ENCODE measurements around the gene TTLL10.

Gene TTLL10

GRCh38 chr1:1204425-1204920 lies 30.8 kb downstream of the TTLL10 start:
- Histone ChIP-seq H3K27ac (ENCODE audit: low read depth, low read length) (no peak overlapping the region), H3K9ac (ENCODE audit: low read depth, low read length) (no peak overlapping the region), H3K27me3 (ENCODE audit: control insufficient read depth, insufficient read depth, low read length) (peaks cover 23% of the 10 kb centered on the region), H3K36me3 (ENCODE audit: control insufficient read depth, insufficient read depth, low read length) (no peaks in the 10 kb centered on the region), H3K4me3 (ENCODE audit: low read depth, low read length) (no peak overlapping the region), H3K9me3 (ENCODE audit: control insufficient read depth, insufficient read depth, low read length) (no peaks in the 10 kb centered on the region), H3K4me1 (ENCODE audit: control insufficient read depth, insufficient read depth, low read length) (peaks cover 4% of the 10 kb centered on the region; the same call in 1 of the 2 replicates)

- Histone ChIP-seq H3K4me3 (ENCODE audit: low read depth, low read length) (no peak overlapping the region), H3K4me1 (ENCODE audit: control insufficient read depth, insufficient read depth, low read length) (peaks cover 4% of the 10 kb centered on the region; the same call in 1 of the 2 replicates), H3K36me3 (ENCODE audit: control insufficient read depth, insufficient read depth, low read length) (no peaks in the 10 kb centered on the region), H3K9ac (ENCODE audit: low read depth, low read length) (no peak overlapping the region), H3K27ac (ENCODE audit: low read depth, low read length) (no peak overlapping the region), H3K27me3 (ENCODE audit: control insufficient read depth, insufficient read depth, low read length) (peaks cover 23% of the 10 kb centered on the region), H3K9me3 (ENCODE audit: control insufficient read depth, insufficient read depth, low read length) (no peaks in the 10 kb centered on the region)
Observed at GRCh38 chr1:1204998-1205768, 31.5 kb downstream of the TTLL10 start.

GRCh38 chr1:1205769-1206375 lies 32.2 kb downstream of the TTLL10 start:
- peaks cover 21% of the 10 kb centered on the region for H3K27me3 ChIP-seq (ENCODE audit: control insufficient read depth, insufficient read depth, low read length)
- H3K4me3 ChIP-seq (ENCODE audit: low read depth, low read length), result peak overlapping the region; percentile 53
- no peaks in the 10 kb centered on the region for H3K36me3 ChIP-seq (ENCODE audit: control insufficient read depth, insufficient read depth, low read length)
- no peaks in the 10 kb centered on the region for H3K9me3 ChIP-seq (ENCODE audit: control insufficient read depth, insufficient read depth, low read length)
- no peak overlapping the region for H3K9ac ChIP-seq (ENCODE audit: low read depth, low read length)
- H3K4me1 ChIP-seq (ENCODE audit: control insufficient read depth, insufficient read depth, low read length), result peaks cover 4% of the 10 kb centered on the region; the same call in 1 of the 2 replicates
- no peak overlapping the region for H3K27ac ChIP-seq (ENCODE audit: low read depth, low read length)

- Histone ChIP-seq H3K4me3 (ENCODE audit: low read depth, low read length) (peak within 1 kb of the TSS; percentile 53), H3K27me3 (ENCODE audit: control insufficient read depth, insufficient read depth, low read length) (peaks cover 21% of the 10 kb centered on the region), H3K27ac (ENCODE audit: low read depth, low read length) (no peak within 1 kb of the TSS), H3K36me3 (ENCODE audit: control insufficient read depth, insufficient read depth, low read length) (no peaks in the 10 kb centered on the region), H3K9ac (ENCODE audit: low read depth, low read length) (no peak within 1 kb of the TSS), H3K4me1 (ENCODE audit: control insufficient read depth, insufficient read depth, low read length) (peaks cover 4% of the 10 kb centered on the region; the same call in 1 of the 2 replicates), H3K9me3 (ENCODE audit: control insufficient read depth, insufficient read depth, low read length) (no peaks in the 10 kb centered on the region)
Observed at GRCh38 chr1:1206376-1206965, 32.8 kb downstream of the TTLL10 start, which contains the start of gene TNFRSF18. Gene TNFRSF18 (minus strand): TSS chr1:1206592. CDS start chr1:1206571, 21 bp downstream.

GRCh38 chr1:1206966-1207531 lies 33.4 kb downstream of the TTLL10 start:
- H3K36me3 ChIP-seq (ENCODE audit: control insufficient read depth, insufficient read depth, low read length), result no peaks in the 10 kb centered on the region
- H3K27ac ChIP-seq (ENCODE audit: low read depth, low read length), result no peak overlapping the region
- peaks cover 4% of the 10 kb centered on the region; the same call in 1 of the 2 replicates for H3K4me1 ChIP-seq (ENCODE audit: control insufficient read depth, insufficient read depth, low read length)
- no peak overlapping the region for H3K9ac ChIP-seq (ENCODE audit: low read depth, low read length)
- no peak overlapping the region; the same call in 1 of the 2 replicates for H3K4me3 ChIP-seq (ENCODE audit: low read depth, low read length)
- H3K9me3 ChIP-seq (ENCODE audit: control insufficient read depth, insufficient read depth, low read length), result no peaks in the 10 kb centered on the region
- peaks cover 21% of the 10 kb centered on the region for H3K27me3 ChIP-seq (ENCODE audit: control insufficient read depth, insufficient read depth, low read length)

DNA sequence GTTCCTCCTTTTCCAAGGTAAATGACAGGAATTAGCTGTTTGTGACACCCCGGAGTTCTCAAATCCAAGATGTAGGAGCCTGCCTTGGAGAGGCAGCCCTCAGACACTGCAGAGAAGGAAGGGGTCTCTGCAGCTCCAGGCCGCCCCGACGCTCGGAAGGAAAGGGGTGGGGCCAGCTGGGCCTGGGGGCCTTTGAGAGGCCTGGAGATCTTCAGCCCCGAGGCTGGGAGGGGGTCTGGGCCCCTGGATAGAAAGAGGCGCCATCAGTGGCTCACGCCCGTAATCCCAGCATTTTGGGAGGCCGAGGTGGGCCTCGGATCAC lies 33.9 kb downstream of the TTLL10 start:
- Histone ChIP-seq H3K4me3 (ENCODE audit: low read depth, low read length) (no peak overlapping the region), H3K27ac (ENCODE audit: low read depth, low read length) (no peak overlapping the region), H3K36me3 (ENCODE audit: control insufficient read depth, insufficient read depth, low read length) (no peaks in the 10 kb centered on the region), H3K9ac (ENCODE audit: low read depth, low read length) (no peak overlapping the region), H3K4me1 (ENCODE audit: control insufficient read depth, insufficient read depth, low read length) (peaks cover 4% of the 10 kb centered on the region; the same call in 1 of the 2 replicates), H3K27me3 (ENCODE audit: control insufficient read depth, insufficient read depth, low read length) (peaks cover 21% of the 10 kb centered on the region), H3K9me3 (ENCODE audit: control insufficient read depth, insufficient read depth, low read length) (no peaks in the 10 kb centered on the region)

DNA sequence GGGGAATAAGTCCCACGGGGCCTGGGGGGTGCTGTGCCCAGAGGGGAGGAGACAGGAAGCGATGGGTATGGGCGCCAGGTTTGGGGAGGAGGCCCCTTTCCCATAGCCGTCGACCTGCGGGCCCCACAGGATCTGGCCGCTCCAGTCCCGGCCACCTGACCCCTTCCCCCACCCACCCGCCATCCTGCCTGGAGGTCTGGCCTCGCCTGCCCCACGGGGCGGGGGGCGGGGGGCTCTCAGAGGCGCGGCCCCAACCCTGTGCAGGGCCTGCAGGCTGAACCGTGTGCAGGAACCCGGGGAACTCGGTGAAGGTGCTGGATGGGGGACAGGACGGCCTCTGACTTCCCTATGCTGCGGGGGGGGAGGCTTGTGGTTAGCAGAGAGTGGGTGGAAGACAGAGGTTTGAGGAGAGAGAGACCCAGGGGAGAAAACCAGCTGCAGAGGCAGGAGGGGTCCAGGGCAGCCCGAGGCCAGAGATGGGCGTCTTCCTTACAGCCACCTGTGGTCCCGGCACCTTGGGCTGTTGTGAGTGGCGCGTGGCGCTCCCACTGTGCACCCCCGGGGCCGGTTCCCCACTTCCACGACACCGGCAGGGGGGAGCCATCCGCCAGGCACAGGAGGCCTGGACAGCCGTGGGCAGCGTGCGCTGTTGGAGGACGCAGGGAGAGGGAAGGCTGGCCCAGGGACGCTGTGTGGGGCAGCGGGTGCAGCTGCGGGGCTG lies 35.2 kb downstream of the TTLL10 start:
- H3K9me3 ChIP-seq (ENCODE audit: control insufficient read depth, insufficient read depth, low read length), result no peaks in the 10 kb centered on the region
- H3K9ac ChIP-seq (ENCODE audit: low read depth, low read length), result no peak overlapping the region
- H3K4me3 ChIP-seq (ENCODE audit: low read depth, low read length), result no peak overlapping the region

GRCh38 chr1:1210726-1211540 lies 37.3 kb downstream of the TTLL10 start:
- Histone ChIP-seq H3K9ac (ENCODE audit: low read depth, low read length) (no peak overlapping the region), H3K4me1 (ENCODE audit: control insufficient read depth, insufficient read depth, low read length) (peaks cover 2% of the 10 kb centered on the region; the same call in 1 of the 2 replicates), H3K27me3 (ENCODE audit: control insufficient read depth, insufficient read depth, low read length) (peaks cover 14% of the 10 kb centered on the region), H3K27ac (ENCODE audit: low read depth, low read length) (no peak overlapping the region), H3K36me3 (ENCODE audit: control insufficient read depth, insufficient read depth, low read length) (no peaks in the 10 kb centered on the region), H3K9me3 (ENCODE audit: control insufficient read depth, insufficient read depth, low read length) (no peaks in the 10 kb centered on the region), H3K4me3 (ENCODE audit: low read depth, low read length) (no peak overlapping the region)

More for the DNA sequence above, 35.2 kb downstream of the TTLL10 start:
- no peak overlapping the region for H3K27ac ChIP-seq (ENCODE audit: low read depth, low read length)
- no peaks in the 10 kb centered on the region for H3K36me3 ChIP-seq (ENCODE audit: control insufficient read depth, insufficient read depth, low read length)
- peaks cover 21% of the 10 kb centered on the region for H3K27me3 ChIP-seq (ENCODE audit: control insufficient read depth, insufficient read depth, low read length)
- H3K4me1 ChIP-seq (ENCODE audit: control insufficient read depth, insufficient read depth, low read length), result peaks cover 4% of the 10 kb centered on the region; the same call in 1 of the 2 replicates

- Histone ChIP-seq H3K36me3 (ENCODE audit: control insufficient read depth, insufficient read depth, low read length) (0 out of 2 replicates have a peak, but pooled peaks cover 3% of the 10 kb centered on the region), H3K9ac (ENCODE audit: low read depth, low read length) (no peak overlapping the region), H3K9me3 (ENCODE audit: control insufficient read depth, insufficient read depth, low read length) (no peaks in the 10 kb centered on the region), H3K27ac (ENCODE audit: low read depth, low read length) (no peak overlapping the region), H3K4me1 (ENCODE audit: control insufficient read depth, insufficient read depth, low read length) (no peaks in the 10 kb centered on the region), H3K4me3 (ENCODE audit: low read depth, low read length) (no peak overlapping the region), H3K27me3 (ENCODE audit: control insufficient read depth, insufficient read depth, low read length) (peaks cover 5% of the 10 kb centered on the region)
Observed at GRCh38 chr1:1211541-1212441, 38.1 kb downstream of the TTLL10 start.

Data from HUES48 (cell line).